GM12878 (cell line): ENCODE results near the gene RPS2. TPM values are rescaled to one million over a fixed set of nuclear protein-coding genes. Genes with fewer than 3 reads are reported as not detected.

Experiments used
- BACH1 ChIP-seq: fragments of 450-650 bp; IDR thresholded peaks from 2 replicates; pipeline ENCODE4 v1.6.1; 2017; ENCODE audit warnings: mild to moderate bottlenecking, borderline replicate concordance
- CHD2 ChIP-seq: IDR thresholded peaks from 2 replicates; pipeline ENCODE4 v1.6.1; 2011; ENCODE audit warnings: low read depth, low read length, improper control_type of control experiment, borderline replicate concordance
- EED ChIP-seq: sonication (generic); IDR thresholded peaks from 2 replicates; pipeline ENCODE4 v1.6.1; 2016; ENCODE audit warnings: antibody characterized with exemption, low read depth
- EGR1 ChIP-seq, 2 experiments: IDR thresholded peaks; 1 replicate in 1 of 2; 2 replicates in 1 of 2; pipeline ENCODE4 v1.6.1; 2011 to 2012; ENCODE audit warnings: low read depth in 2 of 2, low read length in 2 of 2, borderline replicate concordance in 1 of 2, mild to moderate bottlenecking in 1 of 2, moderate library complexity in 1 of 2
- ELK1 ChIP-seq: IDR thresholded peaks from 2 replicates; pipeline ENCODE4 v1.6.1; 2012; ENCODE audit warnings: low read depth, low read length, improper control_type of control experiment
- HDAC6 ChIP-seq: fragments of 200-600 bp; sonication (generic); IDR thresholded peaks from one replicate; pipeline ENCODE4 v1.8.0; 2017; ENCODE audit warnings: antibody characterized with exemption; ENCODE audit not compliant: unreplicated experiment
- IKZF1 ChIP-seq: fragments of 450-650 bp; conservative IDR thresholded peaks from 2 replicates; pipeline ENCODE4 v1.6.1; 2017; ENCODE audit warnings: antibody characterized with exemption, mild to moderate bottlenecking
- MXI1 ChIP-seq: fragments of 150-350 bp; IDR thresholded peaks from 2 replicates; pipeline ENCODE4 v1.6.1; 2011; ENCODE audit warnings: low read depth, mild to moderate bottlenecking, inconsistent platforms, low read length, improper control_type of control experiment
- NBN ChIP-seq: fragments of 450-650 bp; IDR thresholded peaks from 2 replicates; pipeline ENCODE4 v1.6.1; 2016
- RELA ChIP-seq: fragments of 450-650 bp; IDR thresholded peaks from 2 replicates; pipeline ENCODE4 v1.8.0; 2014; ENCODE audit warnings: borderline replicate concordance; ENCODE audit not compliant: partially characterized antibody
- RFX5 ChIP-seq: IDR thresholded peaks from 2 replicates; pipeline ENCODE4 v1.6.1; 2011; ENCODE audit warnings: low read depth, low read length, improper control_type of control experiment
- SREBF1 ChIP-seq: IDR thresholded peaks from 2 replicates; pipeline ENCODE4 v1.6.1; 2012; ENCODE audit warnings: mild to moderate bottlenecking, low read length
- SUZ12 ChIP-seq: fragments of 200-600 bp; sonication (generic); IDR thresholded peaks from one replicate; pipeline ENCODE4 v1.6.1; 2018; ENCODE audit warnings: antibody characterized with exemption, mild to moderate bottlenecking; ENCODE audit not compliant: unreplicated experiment
- TCF3 ChIP-seq: IDR thresholded peaks from 2 replicates; pipeline ENCODE4 v1.6.1; 2012; ENCODE audit warnings: low read depth, mild to moderate bottlenecking, low read length, borderline replicate concordance; ENCODE audit not compliant: insufficient read depth
- ZBTB33 ChIP-seq: fragments of 450-650 bp; IDR thresholded peaks from 2 replicates; pipeline ENCODE4 v1.6.1; 2017; ENCODE audit warnings: mild to moderate bottlenecking
- polyA plus RNA-seq, 11 experiments: library from polyadenylated mRNA; depleted of rRNA in 4 of 11; unstranded in 6 of 11; stranded (reverse) in 5 of 11; fragments of >200 nt; fragmentation: Nextera tagmentation in 4 of 11; fragmentation: Illumina TruSeq in 1 of 11; extraction: Ambion mirVana in 4 of 11; extraction: Trizol in 1 of 11; gene quantifications; 1 replicate in 1 of 11; 2 replicates in 10 of 11; pipeline versions ENCODE4 v1.2.1 to v1.2.3, GENCODE V29; 2011 to 2016; ENCODE audit warnings: inconsistent platforms in 2 of 11, missing spikeins in 2 of 11, low read depth in 1 of 11
- total RNA-seq, 4 experiments: library from RNA; depleted of rRNA in 3 of 4; stranded (reverse); fragments of >200 nt in 3 of 4; fragmentation: Illumina TruSeq in 1 of 4; extraction: Trizol in 1 of 4; gene quantifications; 2 replicates each; pipeline versions ENCODE4 v1.2.1 to v1.2.3, GENCODE V29; 2013 to 2021
- TF ChIP-seq, protein P1 (sequence below): fragments of 450-650 bp; formaldehyde crosslinking; IDR thresholded peaks from 2 replicates; pipeline ENCODE4 v1.4.0; 2022; ENCODE audit warnings: mild to moderate bottlenecking, moderate library complexity
- TF ChIP-seq, protein P2 (sequence below): fragments of 450-650 bp; IDR thresholded peaks from 2 replicates; pipeline ENCODE4 v1.6.1; 2017; ENCODE audit warnings: borderline replicate concordance

Gene RPS2
- total and polyA plus RNA-seq, 10 of the 15 experiments (the other 5 are each of a cell fraction or from before 2014, with no cell fraction given), result 1,295 to 7,121 (median 3,933) TPM

DNA sequence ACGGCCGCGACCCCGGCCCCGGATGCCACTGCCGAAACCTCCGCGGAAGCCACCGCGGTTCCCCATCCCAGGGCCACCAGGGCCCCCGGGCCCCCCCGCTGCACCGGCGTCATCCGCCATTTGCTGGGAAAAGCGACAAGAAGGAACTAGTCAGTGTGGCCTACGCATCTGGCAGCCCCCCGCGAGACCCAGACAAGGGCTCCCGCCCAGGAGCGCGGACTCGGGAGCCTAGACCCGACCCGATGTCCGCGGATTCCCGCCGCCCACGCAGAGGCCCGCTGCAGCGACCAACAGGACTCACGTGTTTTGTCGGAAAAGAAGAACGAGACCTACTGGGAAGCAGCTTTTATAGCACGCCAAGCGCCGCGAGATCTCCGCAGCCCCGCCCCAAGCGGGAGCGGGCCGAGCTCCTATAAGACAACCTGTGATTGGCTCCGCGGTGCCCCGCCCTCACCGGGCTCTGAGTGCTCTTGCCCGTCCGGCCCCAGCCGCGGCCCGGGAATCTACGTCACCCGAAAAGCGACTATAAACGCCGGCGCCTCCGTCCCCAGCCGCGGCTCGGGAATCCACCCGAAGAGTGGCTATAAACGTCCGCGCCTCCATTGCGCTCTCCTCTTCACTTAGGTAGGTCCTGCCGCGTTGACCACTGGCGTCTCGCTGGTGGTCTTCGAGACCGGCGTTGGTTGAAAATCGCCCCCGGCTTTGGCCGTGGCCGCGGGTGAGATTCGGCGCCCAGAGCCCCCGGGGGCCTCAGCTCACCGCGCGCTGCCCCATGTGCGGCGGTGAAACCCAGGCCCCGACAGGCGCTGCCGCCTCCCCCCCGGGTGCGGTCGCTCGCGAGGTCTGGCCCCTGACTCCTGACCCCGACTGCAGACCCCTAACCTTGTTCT is at the start of gene RPS2 (continued):
- TF ChIP-seq, protein P1, sequence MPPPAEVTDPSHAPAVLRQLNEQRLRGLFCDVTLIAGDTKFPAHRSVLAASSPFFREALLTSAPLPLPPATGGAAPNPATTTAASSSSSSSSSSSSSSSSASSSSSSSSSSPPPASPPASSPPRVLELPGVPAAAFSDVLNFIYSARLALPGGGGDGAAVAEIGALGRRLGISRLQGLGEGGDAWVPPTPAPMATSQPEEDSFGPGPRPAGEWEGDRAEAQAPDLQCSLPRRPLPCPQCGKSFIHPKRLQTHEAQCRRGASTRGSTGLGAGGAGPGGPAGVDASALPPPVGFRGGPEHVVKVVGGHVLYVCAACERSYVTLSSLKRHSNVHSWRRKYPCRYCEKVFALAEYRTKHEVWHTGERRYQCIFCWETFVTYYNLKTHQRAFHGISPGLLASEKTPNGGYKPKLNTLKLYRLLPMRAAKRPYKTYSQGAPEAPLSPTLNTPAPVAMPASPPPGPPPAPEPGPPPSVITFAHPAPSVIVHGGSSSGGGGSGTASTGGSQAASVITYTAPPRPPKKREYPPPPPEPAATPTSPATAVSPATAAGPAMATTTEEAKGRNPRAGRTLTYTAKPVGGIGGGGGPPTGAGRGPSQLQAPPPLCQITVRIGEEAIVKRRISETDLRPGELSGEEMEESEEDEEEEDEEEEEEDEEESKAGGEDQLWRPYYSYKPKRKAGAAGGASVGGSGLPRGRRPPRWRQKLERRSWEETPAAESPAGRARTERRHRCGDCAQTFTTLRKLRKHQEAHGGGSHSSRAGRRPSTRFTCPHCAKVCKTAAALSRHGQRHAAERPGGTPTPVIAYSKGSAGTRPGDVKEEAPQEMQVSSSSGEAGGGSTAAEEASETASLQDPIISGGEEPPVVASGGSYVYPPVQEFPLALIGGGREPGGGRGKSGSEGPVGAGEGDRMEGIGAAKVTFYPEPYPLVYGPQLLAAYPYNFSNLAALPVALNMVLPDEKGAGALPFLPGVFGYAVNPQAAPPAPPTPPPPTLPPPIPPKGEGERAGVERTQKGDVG (CRISPR knock-in tag), result no peak
- TF ChIP-seq, protein P2, sequence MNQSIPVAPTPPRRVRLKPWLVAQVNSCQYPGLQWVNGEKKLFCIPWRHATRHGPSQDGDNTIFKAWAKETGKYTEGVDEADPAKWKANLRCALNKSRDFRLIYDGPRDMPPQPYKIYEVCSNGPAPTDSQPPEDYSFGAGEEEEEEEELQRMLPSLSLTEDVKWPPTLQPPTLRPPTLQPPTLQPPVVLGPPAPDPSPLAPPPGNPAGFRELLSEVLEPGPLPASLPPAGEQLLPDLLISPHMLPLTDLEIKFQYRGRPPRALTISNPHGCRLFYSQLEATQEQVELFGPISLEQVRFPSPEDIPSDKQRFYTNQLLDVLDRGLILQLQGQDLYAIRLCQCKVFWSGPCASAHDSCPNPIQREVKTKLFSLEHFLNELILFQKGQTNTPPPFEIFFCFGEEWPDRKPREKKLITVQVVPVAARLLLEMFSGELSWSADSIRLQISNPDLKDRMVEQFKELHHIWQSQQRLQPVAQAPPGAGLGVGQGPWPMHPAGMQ, result peak; percentile 66; the same call in 1 of the 2 replicates
- TF ChIP-seq BACH1, result peak; percentile 77
- TF ChIP-seq RELA, result peak; percentile 6
- TF ChIP-seq NBN, result peak; percentile 79
- peak; percentile 10; the same call in 1 of the 2 replicates for TF ChIP-seq ELK1
- TF ChIP-seq SUZ12, result no peak
- TF ChIP-seq TCF3, result peak; percentile 89
- TF ChIP-seq HDAC6, result peak; percentile 96
- no peak for TF ChIP-seq SREBF1
- TF ChIP-seq CHD2, result peak; percentile 99
- 0 out of 2 replicates have a peak, but pooled peaks have one; percentile 8 for TF ChIP-seq EED
- no peak for TF ChIP-seq RFX5
- TF ChIP-seq MXI1, result peak; percentile 94
- TF ChIP-seq IKZF1, result peak; percentile 82
- peak; percentile 89 to 100 for TF ChIP-seq EGR1 (IDR thresholded peaks at IDR 0.05; ENCODE audit: borderline replicate concordance in 1 of 2, low read depth in 2 of 2, low read length in 2 of 2)
- 0 out of 2 replicates have a peak, but pooled peaks have one; percentile 42 for TF ChIP-seq ZBTB33
